Ovary (tissue), 3 donors: Measurements from ENCODE around the gene CD93.

ENCODE experiments used
- CTCF ChIP-seq, 3 donors: fragments of 450-650 bp in 2 of 3; fragments of 200-600 bp in 1 of 3; IDR thresholded peaks; one replicate each; pipeline versions ENCODE4 v1.5.1 to v1.8.0; 2016 to 2022; ENCODE audit warnings: antibody characterized with exemption in 3 of 3, mild to moderate bottlenecking in 1 of 3
- POLR2A ChIP-seq: fragments of 450-650 bp; IDR thresholded peaks from one replicate; pipeline ENCODE4 v1.6.1; 2017; ENCODE audit warnings: antibody characterized with exemption, mild to moderate bottlenecking, moderate library complexity
- donor health status: DM: no; HTN: no; CAD: no.

- no peak for TF ChIP-seq CTCF (IDR thresholded peaks at IDR 0.05)
- TF ChIP-seq POLR2A: no peak
These were observed 14.6 kb upstream of the CD93 start for GRCh38 chr20:23100720-23101107.
